ENCODE measurements around the gene ICAM3. TPM values are rescaled to one million over a fixed set of nuclear protein-coding genes. Genes with fewer than 3 reads are reported as not detected.
A peak's percentile ranks its signal among the peaks of the same experiment; 100 is the strongest.

Gene ICAM3
- total RNA-seq, 1 experiment from 2014 or later = 46.9 TPM

- peak overlapping the region; percentile 69 for H3K4me3 ChIP-seq (ENCODE audit: low read length)
- no peak overlapping the region for H3K9ac ChIP-seq (ENCODE audit: low read length)
- H3F3A ChIP-seq (ENCODE audit: low read length, unreplicated experiment) = no peaks in the 10 kb centered on the region
- ChIA-PET CTCF (interaction anchor here (1.0 to 1.2 kb wide), 2 partner anchors 19 to 115 kb away, joined by 5 read pairs; no protein-coding TSS in a partner anchor), POLR2A (ENCODE audit: unreplicated experiment) (no interaction called here)
- peak overlapping the region; percentile 95 for H3K4me2 ChIP-seq (ENCODE audit: low read length)
- TF ChIP-seq EZH2 (IDR thresholded peaks at IDR 0.05; ENCODE audit: low read length, unreplicated experiment) (no peak), EZH2phosphoT487 (IDR thresholded peaks at IDR 0.05; ENCODE audit: borderline replicate concordance, low read length) (no peak), CTCF (conservative IDR thresholded peaks at IDR 0.05; ENCODE audit: low read depth, low read length) (no peak)
- H3K27me3 ChIP-seq (ENCODE audit: low read length) = peaks cover 19% of the 10 kb centered on the region; the same call in 1 of the 2 replicates
- H3K9me3 ChIP-seq (ENCODE audit: low read length) = no peaks in the 10 kb centered on the region
- H2AFZ ChIP-seq (ENCODE audit: low read length) = peak overlapping the region; percentile 80
- intact Hi-C loops (cut with micrococcal nuclease) = no loop called here
- no peaks in the 10 kb centered on the region for H4K20me1 ChIP-seq (ENCODE audit: low read length)
- ATAC-seq (peak; percentile 16; the same call in 1 of the 2 replicates), DNase-seq (peak; percentile 57)
- 0 out of 2 replicates have a peak, but pooled peaks cover 3% of the 10 kb centered on the region for H3K36me3 ChIP-seq (ENCODE audit: low read depth, low read length)
- H3K4me1 ChIP-seq (ENCODE audit: insufficient read depth, low read length) = peaks cover 29% of the 10 kb centered on the region
- BruUV-seq (replicated peaks) = no TSS peak
- H3K79me2 ChIP-seq (ENCODE audit: low read length) = no peaks in the 10 kb centered on the region
- no peaks in the 10 kb centered on the region for H3K9me2 ChIP-seq (replicated peaks; ENCODE audit: low read length)
- no peak overlapping the region for H3K27ac ChIP-seq (ENCODE audit: low read length)
Measured at GRCh38 chr19:10288662-10289166, 50.7 kb downstream of the ICAM3 start.

- no peaks in the 10 kb centered on the region for H4K20me1 ChIP-seq (ENCODE audit: low read length)
- H3K9me2 ChIP-seq (replicated peaks; ENCODE audit: low read length) = no peaks in the 10 kb centered on the region
- no peaks in the 10 kb centered on the region for H3F3A ChIP-seq (ENCODE audit: low read length, unreplicated experiment)
- H3K36me3 ChIP-seq (ENCODE audit: low read depth, low read length) = 0 out of 2 replicates have a peak, but pooled peaks cover 3% of the 10 kb centered on the region
- no TSS peak for BruUV-seq (replicated peaks)
- H3K79me2 ChIP-seq (ENCODE audit: low read length) = no peaks in the 10 kb centered on the region
- ChIA-PET CTCF (interaction anchor here (0.5 kb wide), 1 partner anchor 47 kb away, joined by 5 read pairs; no protein-coding TSS in a partner anchor), POLR2A (ENCODE audit: unreplicated experiment) (no interaction called here)
- H2AFZ ChIP-seq (ENCODE audit: low read length) = no peak within 1 kb of the TSS
- DNase-seq (no peak), ATAC-seq (no peak)
- no peak for TF ChIP-seq CTCF (conservative IDR thresholded peaks at IDR 0.05; ENCODE audit: low read depth, low read length)
- TF ChIP-seq EZH2phosphoT487 (IDR thresholded peaks at IDR 0.05; ENCODE audit: borderline replicate concordance, low read length) = no peak
- TF ChIP-seq EZH2 (IDR thresholded peaks at IDR 0.05; ENCODE audit: low read length, unreplicated experiment) = no peak
- H3K27me3 ChIP-seq (ENCODE audit: low read length) = peaks cover 19% of the 10 kb centered on the region; the same call in 1 of the 2 replicates
- no peaks in the 10 kb centered on the region for H3K9me3 ChIP-seq (ENCODE audit: low read length)
- peaks cover 35% of the 10 kb centered on the region for H3K4me1 ChIP-seq (ENCODE audit: insufficient read depth, low read length)
- intact Hi-C loops (cut with micrococcal nuclease) = no loop called here
- H3K27ac ChIP-seq (ENCODE audit: low read length) = no peak within 1 kb of the TSS
- H3K9ac ChIP-seq (ENCODE audit: low read length) = no peak within 1 kb of the TSS
- H3K4me3 ChIP-seq (ENCODE audit: low read length) = no peak within 1 kb of the TSS
- no peak within 1 kb of the TSS for H3K4me2 ChIP-seq (ENCODE audit: low read length)
Measured at GRCh38 chr19:10286803-10287737, 52.4 kb downstream of the ICAM3 start, which contains the start of gene ICAM4. ICAM4 (plus strand) TSS chr19:10286955; CDS start chr19:10287013, 58 bp downstream.

Data from PC-3 (cell line).